ENCODE measurements around the gene FGFR4.

The FGFR4 gene

GRCh38 chr5:177116631-177117373 is 30.1 kb downstream of the FGFR4 start:
- Histone ChIP-seq H2AFZ (ENCODE audit: low read depth, low read length, severe bottlenecking) (no peak overlapping the region), H3K9ac (ENCODE audit: low read length) (no peak overlapping the region), H3K36me3 (ENCODE audit: low read length) (no peaks in the 10 kb centered on the region), H3K9me3 (ENCODE audit: insufficient read depth, low read length) (no peaks in the 10 kb centered on the region), H3K79me2 (ENCODE audit: insufficient read depth, low read length) (no peaks in the 10 kb centered on the region), H3K4me2 (ENCODE audit: low read depth, low read length, poor library complexity, severe bottlenecking) (no peak overlapping the region), H4K20me1 (ENCODE audit: low read depth, low read length) (no peaks in the 10 kb centered on the region), H3F3A (ENCODE audit: insufficient read depth) (peaks cover 6% of the 10 kb centered on the region; the same call in 1 of the 2 replicates), H3K9me2 (replicated peaks; ENCODE audit: insufficient read depth, low read length) (no peaks in the 10 kb centered on the region), H3K27ac (ENCODE audit: low read depth, low read length) (no peak overlapping the region), H3K27me3 (ENCODE audit: low read length) (no peaks in the 10 kb centered on the region), H3K4me3 (ENCODE audit: insufficient read depth, low read length, poor library complexity, severe bottlenecking) (no peak overlapping the region)
- TF ChIP-seq EZH2phosphoT487 (conservative IDR thresholded peaks at IDR 0.05; ENCODE audit: low read length) = no peak
- TF ChIP-seq CTCF (IDR thresholded peaks at IDR 0.05; ENCODE audit: insufficient read depth, low read length, poor library complexity, severe bottlenecking) = no peak

DNA sequence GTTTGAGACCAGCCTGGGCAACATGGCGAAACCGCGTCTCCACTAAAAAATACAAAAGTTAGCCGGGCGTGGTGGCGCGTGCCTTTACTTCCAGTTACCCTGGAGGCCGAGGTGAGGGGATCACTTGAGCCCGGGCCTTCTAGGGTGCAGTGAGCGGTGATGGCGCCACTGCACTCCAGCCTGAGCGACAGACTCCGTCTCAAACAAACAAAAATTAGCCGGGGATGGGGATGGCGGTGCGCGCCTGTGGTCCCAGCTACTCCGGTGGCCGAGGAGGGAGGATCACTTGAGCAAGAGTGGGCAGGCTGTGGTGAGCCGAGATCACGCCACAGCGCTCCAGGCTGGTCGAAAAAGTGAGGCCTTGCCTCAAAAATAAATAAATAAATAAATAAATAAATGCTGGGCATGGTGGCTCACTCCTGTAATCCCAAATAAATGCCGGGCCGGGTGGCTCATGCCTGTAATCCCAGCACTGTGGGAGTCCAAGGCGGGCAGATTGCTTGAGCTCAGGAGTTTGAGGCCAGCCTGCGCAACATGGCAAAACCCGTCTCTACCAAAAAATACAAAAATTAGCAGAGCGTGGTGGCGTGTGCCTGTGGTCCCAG is 30.8 kb downstream of the FGFR4 start:
- Histone ChIP-seq H2AFZ (ENCODE audit: low read depth, low read length, severe bottlenecking) (no peak overlapping the region), H4K20me1 (ENCODE audit: low read depth, low read length) (no peaks in the 10 kb centered on the region), H3K9me2 (replicated peaks; ENCODE audit: insufficient read depth, low read length) (no peaks in the 10 kb centered on the region), H3F3A (ENCODE audit: insufficient read depth) (peaks cover 6% of the 10 kb centered on the region; the same call in 1 of the 2 replicates), H3K4me3 (ENCODE audit: insufficient read depth, low read length, poor library complexity, severe bottlenecking) (no peak overlapping the region), H3K27ac (ENCODE audit: low read depth, low read length) (no peak overlapping the region), H3K4me2 (ENCODE audit: low read depth, low read length, poor library complexity, severe bottlenecking) (no peak overlapping the region), H3K9ac (ENCODE audit: low read length) (no peak overlapping the region), H3K27me3 (ENCODE audit: low read length) (no peaks in the 10 kb centered on the region), H3K36me3 (ENCODE audit: low read length) (no peaks in the 10 kb centered on the region), H3K79me2 (ENCODE audit: insufficient read depth, low read length) (no peaks in the 10 kb centered on the region), H3K9me3 (ENCODE audit: insufficient read depth, low read length) (no peaks in the 10 kb centered on the region)
- no peak for TF ChIP-seq EZH2phosphoT487 (conservative IDR thresholded peaks at IDR 0.05; ENCODE audit: low read length)
- TF ChIP-seq CTCF (IDR thresholded peaks at IDR 0.05; ENCODE audit: insufficient read depth, low read length, poor library complexity, severe bottlenecking) = no peak

- H2AFZ ChIP-seq (ENCODE audit: low read depth, low read length, severe bottlenecking) = no peak overlapping the region
Measured at GRCh38 chr5:177122566-177122965, 35.9 kb downstream of the FGFR4 start.

More at GRCh38 chr5:177122566-177122965, 35.9 kb downstream of the FGFR4 start:
- Histone ChIP-seq H4K20me1 (ENCODE audit: low read depth, low read length) (no peaks in the 10 kb centered on the region), H3K27me3 (ENCODE audit: low read length) (no peaks in the 10 kb centered on the region), H3K36me3 (ENCODE audit: low read length) (no peaks in the 10 kb centered on the region), H3K79me2 (ENCODE audit: insufficient read depth, low read length) (no peaks in the 10 kb centered on the region), H3K4me3 (ENCODE audit: insufficient read depth, low read length, poor library complexity, severe bottlenecking) (no peak overlapping the region), H3K9me3 (ENCODE audit: insufficient read depth, low read length) (no peaks in the 10 kb centered on the region), H3K27ac (ENCODE audit: low read depth, low read length) (peak overlapping the region; percentile 97), H3K9me2 (replicated peaks; ENCODE audit: insufficient read depth, low read length) (no peaks in the 10 kb centered on the region), H3K4me2 (ENCODE audit: low read depth, low read length, poor library complexity, severe bottlenecking) (no peak overlapping the region), H3F3A (ENCODE audit: insufficient read depth) (peaks cover 37% of the 10 kb centered on the region), H3K9ac (ENCODE audit: low read length) (no peak overlapping the region)
- TF ChIP-seq CTCF (IDR thresholded peaks at IDR 0.05; ENCODE audit: insufficient read depth, low read length, poor library complexity, severe bottlenecking) = no peak
- no peak for TF ChIP-seq EZH2phosphoT487 (conservative IDR thresholded peaks at IDR 0.05; ENCODE audit: low read length)

All from SU-DHL-6 (cell line).